Muscle layer of duodenum (tissue), 2 donors: ENCODE results near the gene PFKFB1.

Experiments
- H3K27ac ChIP-seq: one replicate; pipeline ENCODE4 v1.7.0; 2013; ENCODE audit warnings: mild to moderate bottlenecking, low read length
- H3K27me3 ChIP-seq: one replicate; pipeline ENCODE4 v1.7.0; 2013; ENCODE audit warnings: low read depth, mild to moderate bottlenecking, control low read depth, low read length
- H3K36me3 ChIP-seq, 2 donors: one replicate each; pipeline ENCODE4 v1.7.0; 2013; ENCODE audit warnings: low read length in 2 of 2, control low read depth in 1 of 2, mild to moderate bottlenecking in 1 of 2; ENCODE audit not compliant: insufficient read depth in 2 of 2, control insufficient read depth in 1 of 2
- H3K4me1 ChIP-seq, 2 donors: one replicate each; pipeline ENCODE4 v1.7.0; 2013; ENCODE audit warnings: low read length in 2 of 2, mild to moderate bottlenecking in 2 of 2, control low read depth in 1 of 2, moderate library complexity in 1 of 2; ENCODE audit not compliant: insufficient read depth in 2 of 2, control insufficient read depth in 1 of 2
- H3K4me3 ChIP-seq, 2 donors: one replicate each; pipeline ENCODE4 v1.7.0; 2013; ENCODE audit warnings: low read length in 2 of 2, low read depth in 1 of 2, mild to moderate bottlenecking in 1 of 2
- H3K9me3 ChIP-seq, 2 donors: one replicate each; pipeline ENCODE4 v1.7.0; 2013; ENCODE audit warnings: low read length in 2 of 2, control low read depth in 1 of 2, mild to moderate bottlenecking in 1 of 2; ENCODE audit not compliant: control insufficient read depth in 1 of 2
- donor health status: healthy.

The PFKFB1 gene

DNA sequence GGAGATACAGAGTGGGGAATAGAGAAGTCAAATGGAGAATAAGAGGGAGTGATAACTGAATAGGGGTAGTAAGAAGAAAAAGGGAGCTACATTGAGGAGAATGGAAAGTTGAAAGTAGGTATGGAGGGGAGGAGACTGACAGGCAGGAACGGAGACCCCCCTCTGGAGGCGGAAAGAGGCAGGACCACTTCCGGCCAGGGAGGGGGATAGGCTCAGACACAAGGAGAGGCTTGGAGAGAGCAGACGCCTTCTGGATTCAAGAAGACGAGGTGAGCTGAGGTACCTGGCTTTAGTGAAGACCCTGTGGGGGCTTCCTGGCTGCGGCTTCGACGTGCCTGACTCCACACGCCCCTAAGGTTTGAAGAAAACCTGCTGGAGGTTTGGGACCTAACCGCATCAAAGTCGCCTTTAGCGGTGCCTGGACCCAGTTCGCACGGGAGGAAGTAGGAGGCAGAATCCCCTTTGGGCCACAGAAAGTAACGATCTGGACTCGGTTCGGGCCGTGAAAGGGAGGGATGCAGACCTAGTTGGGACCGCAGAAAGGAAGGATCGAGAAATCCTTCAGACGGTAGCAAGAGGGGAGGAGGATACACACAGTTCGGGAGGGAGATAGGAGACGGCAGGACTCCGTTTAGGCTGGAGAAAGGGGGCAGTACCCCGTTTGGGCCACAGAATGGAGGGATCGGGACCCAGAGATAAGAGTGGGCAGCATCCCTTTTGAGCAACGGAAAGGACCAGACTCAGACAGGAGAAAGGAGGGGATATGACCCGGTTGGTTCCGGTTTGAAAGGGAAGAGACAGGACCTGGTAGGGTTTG lies 73.2 kb downstream of the PFKFB1 start, which contains the start of gene TRO:
Gene TRO (plus strand): TSS at position 215 of the 817 bp plus-strand sequence. CDS start 1,423 bp downstream, outside the sequence.
- no peak within 1 kb of the TSS for H3K27ac ChIP-seq
- no peaks in the 10 kb centered on the region for H3K4me1 ChIP-seq
- no peaks in the 10 kb centered on the region for H3K27me3 ChIP-seq
- H3K4me3 ChIP-seq = peak within 1 kb of the TSS; percentile 70 to 80
- no peaks in the 10 kb centered on the region for H3K36me3 ChIP-seq
- no peaks in the 10 kb centered on the region for H3K9me3 ChIP-seq

- no peaks in the 10 kb centered on the region for H3K9me3 ChIP-seq
- H3K27ac ChIP-seq = no peak overlapping the region
- H3K27me3 ChIP-seq = no peaks in the 10 kb centered on the region
- no peaks in the 10 kb centered on the region for H3K36me3 ChIP-seq
- H3K4me3 ChIP-seq = no peak overlapping the region
- no peaks in the 10 kb centered on the region for H3K4me1 ChIP-seq
These were observed 84.0 kb downstream of the PFKFB1 start for GRCh38 chrX:54909941-54910340.

- no peak overlapping the region for H3K4me3 ChIP-seq
- no peaks in the 10 kb centered on the region for H3K36me3 ChIP-seq
- H3K27ac ChIP-seq = no peak overlapping the region
- H3K9me3 ChIP-seq = no peaks in the 10 kb centered on the region
- H3K4me1 ChIP-seq = no peaks in the 10 kb centered on the region
- no peaks in the 10 kb centered on the region for H3K27me3 ChIP-seq
These were observed 99.8 kb downstream of the PFKFB1 start for GRCh38 chrX:54894159-54894558.

GRCh38 chrX:54891573-54891972 lies 102.4 kb downstream of the PFKFB1 start:
- no peaks in the 10 kb centered on the region for H3K36me3 ChIP-seq
- no peak overlapping the region for H3K27ac ChIP-seq
- no peaks in the 10 kb centered on the region for H3K4me1 ChIP-seq
- H3K4me3 ChIP-seq = no peak overlapping the region
- no peaks in the 10 kb centered on the region for H3K9me3 ChIP-seq
- no peaks in the 10 kb centered on the region for H3K27me3 ChIP-seq

DNA sequence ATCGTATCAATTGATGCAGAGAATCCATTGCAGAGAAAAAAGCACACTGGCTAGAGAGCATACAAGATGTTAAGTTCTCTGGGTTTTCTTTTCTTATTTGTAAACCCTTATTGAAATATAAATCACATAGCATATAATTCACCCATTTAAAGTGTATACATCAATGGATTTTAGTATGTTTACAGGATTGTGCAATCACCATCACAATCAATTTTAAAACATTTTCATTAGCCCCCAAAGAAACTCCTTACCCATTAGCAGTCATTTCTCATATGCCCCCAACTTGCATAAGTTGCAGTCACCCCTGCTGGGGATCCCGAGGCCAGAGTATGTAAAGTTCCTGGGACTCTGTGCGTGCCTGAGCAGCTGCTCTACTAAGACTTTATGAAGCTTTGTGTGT lies 108.2 kb downstream of the PFKFB1 start:
- H3K27me3 ChIP-seq = no peaks in the 10 kb centered on the region
- no peaks in the 10 kb centered on the region for H3K4me1 ChIP-seq
- no peaks in the 10 kb centered on the region for H3K9me3 ChIP-seq
- H3K4me3 ChIP-seq = no peak overlapping the region
- no peaks in the 10 kb centered on the region for H3K36me3 ChIP-seq
- no peak overlapping the region for H3K27ac ChIP-seq
